BLaER1 treated with 17β-estradiol and CSF1 and Interleukin-3, amounts not matched to agents 10 nM and 100 nM (cell line): ENCODE results near the gene NARF.
A peak's percentile ranks its signal among the peaks of the same experiment; 100 is the strongest.
"Not testable (repeated sequence)": the region's sequence is repeated elsewhere in the genome, so short reads cannot be mapped to it uniquely, and the experiment has no call there.

Experiments
- H3K27ac ChIP-seq, 11 experiments: shearing (Covaris generic); formaldehyde crosslinking; 2 replicates each; pipeline ENCODE4 v1.8.1; 2022
- H3K27me3 ChIP-seq, 11 experiments: shearing (Covaris generic); formaldehyde crosslinking; 2 replicates each; pipeline ENCODE4 v1.8.1; 2022
- H3K36me3 ChIP-seq, 11 experiments: shearing (Covaris generic); formaldehyde crosslinking; 2 replicates each; pipeline ENCODE4 v1.8.1; 2022
- H3K4me1 ChIP-seq, 10 experiments: shearing (Covaris generic); formaldehyde crosslinking; 2 replicates each; pipeline ENCODE4 v1.8.1; 2022
- H3K4me2 ChIP-seq, 11 experiments: shearing (Covaris generic); formaldehyde crosslinking; 2 replicates each; pipeline ENCODE4 v1.8.1; 2022
- H3K4me3 ChIP-seq, 10 experiments: shearing (Covaris generic); formaldehyde crosslinking; 2 replicates each; pipeline ENCODE4 v1.8.1; 2022
- H3K9ac ChIP-seq, 11 experiments: shearing (Covaris generic); formaldehyde crosslinking; 2 replicates each; pipeline ENCODE4 v1.8.1; 2022
- H3K9me3 ChIP-seq, 11 experiments: shearing (Covaris generic); formaldehyde crosslinking; replicated peaks in 1 of 11; 2 replicates each; pipeline ENCODE4 v1.8.1; 2022
- H4K20me1 ChIP-seq, 11 experiments: shearing (Covaris generic); formaldehyde crosslinking; 2 replicates each; pipeline ENCODE4 v1.8.1; 2022
- Cebpa-rat ChIP-seq, 11 experiments: shearing (Covaris generic); IDR thresholded peaks; 2 replicates each; pipeline ENCODE4 v1.8.1; 2022

Gene NARF

GRCh38 chr17:82529914-82530300 is 71.4 kb downstream of the NARF start:
- peaks cover 60 to 100% (median 100%) of the 10 kb centered on the region in 11 experiments; a peak in 21 of 22 replicates for H4K20me1 ChIP-seq
- H3K4me2 ChIP-seq: peak overlapping the region; percentile 65 to 86 (median 73); a peak in 18 of 22 replicates
- H3K9ac ChIP-seq: 0 out of 22 replicates have a peak overlapping the region, but pooled peaks of 2 of the 11 experiments have one; percentile 13 to 17

GRCh38 chr17:82531431-82531881 is 72.9 kb downstream of the NARF start:
- H3K4me2 ChIP-seq: peak overlapping the region; percentile 65 to 86 (median 73)

More at GRCh38 chr17:82529914-82530300, 71.4 kb downstream of the NARF start:
- Histone ChIP-seq H3K36me3 (peaks cover 0 to 15% (median 6%) of the 10 kb centered on the region in 11 experiments; a peak in 8 of 22 replicates), H3K4me3 (no peak overlapping the region), H3K27me3 (no peaks in the 10 kb centered on the region), H3K27ac (peak overlapping the region in 7 of 11 experiments; percentile 32 to 56 (median 48); a peak in 7 of 22 replicates), H3K4me1 (peaks cover 75 to 99% (median 92%) of the 10 kb centered on the region in 10 experiments), H3K9me3 (no peaks in the 10 kb centered on the region)
- TF ChIP-seq Cebpa-rat (IDR thresholded peaks at IDR 0.05): no peak

GRCh38 chr17:82534401-82534812 is 75.9 kb downstream of the NARF start:
- H3K4me2 ChIP-seq: peak overlapping the region; percentile 50 to 91 (median 84)
- peaks cover 79 to 100% (median 96%) of the 10 kb centered on the region in 10 experiments for H3K4me1 ChIP-seq
- no peaks in the 10 kb centered on the region for H3K9me3 ChIP-seq
- H3K27ac ChIP-seq: peak overlapping the region; percentile 9 to 95 (median 86); a peak in 16 of 22 replicates
- no peak overlapping the region for H3K4me3 ChIP-seq
- H3K9ac ChIP-seq: peak overlapping the region in 2 of 11 experiments; percentile 4 to 87; a peak in 5 of 22 replicates
- H4K20me1 ChIP-seq: peaks cover 28 to 100% (median 100%) of the 10 kb centered on the region in 11 experiments; a peak in 21 of 22 replicates
- TF ChIP-seq Cebpa-rat (IDR thresholded peaks at IDR 0.05): no peak
- no peaks in the 10 kb centered on the region for H3K27me3 ChIP-seq
- H3K36me3 ChIP-seq: peaks cover 0 to 19% (median 6%) of the 10 kb centered on the region in 11 experiments; a peak in 9 of 22 replicates

More at GRCh38 chr17:82531431-82531881, 72.9 kb downstream of the NARF start:
- Histone ChIP-seq H3K27me3 (no peaks in the 10 kb centered on the region), H3K4me1 (peaks cover 82 to 99% (median 96%) of the 10 kb centered on the region in 10 experiments), H3K27ac (peak overlapping the region in 9 of 11 experiments; percentile 13 to 56 (median 48); a peak in 16 of 22 replicates), H3K4me3 (peak overlapping the region in 1 of 10 experiments; percentile 4; a peak in 1 of 20 replicates), H3K9ac (peak overlapping the region in 5 of 11 experiments; percentile 0 to 47 (median 19); a peak in 4 of 22 replicates), H3K9me3 (no peaks in the 10 kb centered on the region), H3K36me3 (peaks cover 0 to 10% (median 0%) of the 10 kb centered on the region in 11 experiments; a peak in 6 of 22 replicates), H4K20me1 (peaks cover 49 to 100% (median 100%) of the 10 kb centered on the region in 11 experiments; a peak in 21 of 22 replicates)
- peak in 1 of 11 experiments; percentile 9; a peak in 1 of 22 replicates for TF ChIP-seq Cebpa-rat (IDR thresholded peaks at IDR 0.05)

GRCh38 chr17:82536512-82537201 is 78.1 kb downstream of the NARF start:
- no peaks in the 10 kb centered on the region for H3K9me3 ChIP-seq
- peak overlapping the region; percentile 50 to 91 (median 84) for H3K4me2 ChIP-seq
- H3K4me3 ChIP-seq: peak overlapping the region in 1 of 10 experiments; percentile 35; a peak in 2 of 20 replicates
- no peaks in the 10 kb centered on the region for H3K27me3 ChIP-seq
- TF ChIP-seq Cebpa-rat (IDR thresholded peaks at IDR 0.05): no peak
- peaks cover 0 to 23% (median 8%) of the 10 kb centered on the region in 11 experiments; a peak in 10 of 22 replicates for H3K36me3 ChIP-seq
- H3K4me1 ChIP-seq: peaks cover 73 to 100% (median 91%) of the 10 kb centered on the region in 10 experiments
- H4K20me1 ChIP-seq: peaks cover 41 to 100% (median 100%) of the 10 kb centered on the region in 11 experiments; a peak in 21 of 22 replicates
- H3K9ac ChIP-seq: peak overlapping the region; percentile 61 to 87 (median 76)
- H3K27ac ChIP-seq: peak overlapping the region; percentile 66 to 95 (median 86)

- H3K4me1 ChIP-seq: peaks cover 67 to 99% (median 88%) of the 10 kb centered on the region in 10 experiments
- peak overlapping the region in 9 of 11 experiments; percentile 50 to 91 (median 84); a peak in 18 of 22 replicates for H3K4me2 ChIP-seq
- H3K27me3 ChIP-seq, H3K4me3 ChIP-seq, H3K9me3 ChIP-seq: not testable (repeated sequence)
- TF ChIP-seq Cebpa-rat (IDR thresholded peaks at IDR 0.05): peak in 2 of 11 experiments; percentile 15 to 49; a peak in 2 of 22 replicates
- peaks cover 0 to 29% (median 10%) of the 10 kb centered on the region in 11 experiments; a peak in 10 of 22 replicates for H3K36me3 ChIP-seq
- peaks cover 46 to 100% (median 100%) of the 10 kb centered on the region in 11 experiments; a peak in 21 of 22 replicates for H4K20me1 ChIP-seq
- peak overlapping the region; percentile 66 to 95 (median 86) for H3K27ac ChIP-seq
- H3K9ac ChIP-seq: peak overlapping the region in 8 of 11 experiments; percentile 61 to 87 (median 76); a peak in 14 of 22 replicates
These were observed 78.7 kb downstream of the NARF start for GRCh38 chr17:82537228-82537627.

- H3K4me2 ChIP-seq: peak overlapping the region in 7 of 11 experiments; percentile 46 to 91 (median 68); a peak in 13 of 22 replicates
These were observed 80.5 kb downstream of the NARF start for GRCh38 chr17:82539076-82539475.

More at GRCh38 chr17:82539076-82539475, 80.5 kb downstream of the NARF start:
- peaks cover 0 to 35% (median 11%) of the 10 kb centered on the region in 11 experiments; a peak in 11 of 22 replicates for H3K36me3 ChIP-seq
- H3K4me3 ChIP-seq, H3K27me3 ChIP-seq, H3K9me3 ChIP-seq: not testable (repeated sequence)
- peak overlapping the region in 2 of 11 experiments; percentile 17 to 34; a peak in 2 of 22 replicates for H3K9ac ChIP-seq
- H3K27ac ChIP-seq: peak overlapping the region in 5 of 11 experiments; percentile 4 to 95 (median 16); a peak in 5 of 22 replicates
- H4K20me1 ChIP-seq: peaks cover 64 to 100% (median 100%) of the 10 kb centered on the region in 11 experiments; a peak in 21 of 22 replicates
- peaks cover 73 to 100% (median 89%) of the 10 kb centered on the region in 10 experiments for H3K4me1 ChIP-seq
